HUES6 (cell line): ENCODE data around the gene GALNT1.

ENCODE experiments used
- H3K27ac ChIP-seq: 2 replicates; pipeline ENCODE4 v1.7.0; 2013; ENCODE audit warnings: low read depth, mild to moderate bottlenecking, low read length, inconsistent platforms
- H3K27me3 ChIP-seq: 2 replicates; pipeline ENCODE4 v1.6.1; 2013; ENCODE audit warnings: low read length; ENCODE audit not compliant: control insufficient read depth, insufficient read depth
- H3K36me3 ChIP-seq: 2 replicates; pipeline ENCODE4 v1.6.1; 2013; ENCODE audit warnings: low read length; ENCODE audit not compliant: control insufficient read depth, insufficient read depth
- H3K4me1 ChIP-seq: 2 replicates; pipeline ENCODE4 v1.6.1; 2013; ENCODE audit warnings: low read length; ENCODE audit not compliant: control insufficient read depth, insufficient read depth
- H3K4me3 ChIP-seq: 2 replicates; pipeline ENCODE4 v1.5.1; 2013; ENCODE audit warnings: low read depth, low read length
- H3K9ac ChIP-seq: one replicate; pipeline ENCODE4 v1.6.1; 2013; ENCODE audit warnings: mild to moderate bottlenecking, low read length
- H3K9me3 ChIP-seq: 2 replicates; pipeline ENCODE4 v1.6.1; 2013; ENCODE audit warnings: low read depth, low read length; ENCODE audit not compliant: control insufficient read depth, insufficient read depth

GALNT1 gene

GRCh38 chr18:35753306-35753910 lies 171.9 kb downstream of the GALNT1 start:
- Histone ChIP-seq H3K9ac (no peak overlapping the region), H3K27ac (no peak overlapping the region), H3K4me3 (no peak overlapping the region), H3K36me3 (peaks cover 2% of the 10 kb centered on the region; the same call in 1 of the 2 replicates), H3K4me1 (peaks cover 11% of the 10 kb centered on the region), H3K27me3 (no peaks in the 10 kb centered on the region), H3K9me3 (peaks cover 8% of the 10 kb centered on the region)

GRCh38 chr18:35754464-35754863 lies 172.9 kb downstream of the GALNT1 start:
- Histone ChIP-seq H3K27ac (no peak overlapping the region), H3K9ac (no peak overlapping the region), H3K27me3 (no peaks in the 10 kb centered on the region), H3K36me3 (peaks cover 2% of the 10 kb centered on the region), H3K4me3 (no peak overlapping the region), H3K4me1 (peaks cover 11% of the 10 kb centered on the region), H3K9me3 (peaks cover 17% of the 10 kb centered on the region)

- Histone ChIP-seq H3K9me3 (peaks cover 26% of the 10 kb centered on the region), H3K4me1 (peaks cover 11% of the 10 kb centered on the region), H3K27me3 (no peaks in the 10 kb centered on the region), H3K36me3 (peaks cover 9% of the 10 kb centered on the region), H3K4me3 (no peak overlapping the region), H3K27ac (no peak overlapping the region), H3K9ac (no peak overlapping the region)
Observed at GRCh38 chr18:35755369-35755768, 173.8 kb downstream of the GALNT1 start.

GRCh38 chr18:35756506-35757117 lies 175.1 kb downstream of the GALNT1 start:
- H3K4me3 ChIP-seq, result no peak overlapping the region
- peaks cover 9% of the 10 kb centered on the region for H3K36me3 ChIP-seq
- H3K27me3 ChIP-seq, result no peaks in the 10 kb centered on the region
- H3K4me1 ChIP-seq, result peaks cover 11% of the 10 kb centered on the region; the same call in 1 of the 2 replicates
- H3K9ac ChIP-seq, result no peak overlapping the region
- peaks cover 31% of the 10 kb centered on the region for H3K9me3 ChIP-seq
- peak overlapping the region; percentile 66 for H3K27ac ChIP-seq
